ENCODE measurements around the gene OR2AE1.

- TF ChIP-seq TAF1 (IDR thresholded peaks at IDR 0.05; ENCODE audit: borderline replicate concordance, low read depth, low read length) (no peak), POLR2AphosphoS5 (IDR thresholded peaks at IDR 0.05; ENCODE audit: low read depth, low read length) (no peak), POLR2A (IDR thresholded peaks at IDR 0.05; ENCODE audit: low read depth, low read length) (no peak)
Observed at GRCh38 chr7:99835189-99835588, 41.6 kb downstream of the OR2AE1 start.

Measured in GM12892 (cell line).